HUES48 (cell line): ENCODE results near the gene RNF32.
"Not testable (repeated sequence)": the region's sequence is repeated elsewhere in the genome, so short reads cannot be mapped to it uniquely, and the experiment has no call there.

Source experiments
- H3K27ac ChIP-seq: one replicate; pipeline ENCODE4 v1.7.0; 2013; ENCODE audit warnings: low read depth, low read length, inconsistent platforms
- H3K27me3 ChIP-seq: 2 replicates; pipeline ENCODE4 v1.6.1; 2013; ENCODE audit warnings: mild to moderate bottlenecking, low read length; ENCODE audit not compliant: control insufficient read depth, insufficient read depth
- H3K36me3 ChIP-seq: 2 replicates; pipeline ENCODE4 v1.6.1; 2013; ENCODE audit warnings: low read length; ENCODE audit not compliant: control insufficient read depth, insufficient read depth
- H3K4me1 ChIP-seq: 2 replicates; pipeline ENCODE4 v1.6.1; 2013; ENCODE audit warnings: mild to moderate bottlenecking, low read length; ENCODE audit not compliant: control insufficient read depth, insufficient read depth
- H3K4me3 ChIP-seq: 2 replicates; pipeline ENCODE4 v1.5.1; 2013; ENCODE audit warnings: mild to moderate bottlenecking, low read depth, low read length
- H3K9ac ChIP-seq: 2 replicates; pipeline ENCODE4 v1.6.1; 2013; ENCODE audit warnings: mild to moderate bottlenecking, low read depth, low read length, moderate library complexity
- H3K9me3 ChIP-seq: 2 replicates; pipeline ENCODE4 v1.6.1; 2013; ENCODE audit warnings: low read length; ENCODE audit not compliant: control insufficient read depth, insufficient read depth

RNF32 gene

DNA sequence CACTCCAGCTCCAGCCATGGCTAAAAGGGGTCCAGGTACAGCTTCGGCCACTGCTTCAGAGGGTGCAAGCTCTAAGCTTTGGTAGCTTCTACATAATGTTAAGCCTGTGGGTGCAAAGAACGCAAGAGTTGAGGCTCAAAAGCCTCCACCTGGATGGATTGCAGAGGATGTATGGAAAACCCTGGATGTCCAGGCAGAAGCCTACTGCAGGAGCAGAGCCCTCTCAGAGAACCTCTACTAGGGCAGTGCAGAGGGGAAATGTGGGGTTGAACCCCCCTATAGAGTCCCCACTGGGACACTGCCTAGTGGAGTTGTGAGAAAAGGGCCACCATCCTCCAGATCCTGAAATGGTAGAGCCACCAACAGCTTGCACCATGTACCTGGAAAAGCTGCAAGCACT lies 10.7 kb upstream of the RNF32 start:
- Histone ChIP-seq H3K36me3 (no peaks in the 10 kb centered on the region), H3K9ac (no peak overlapping the region), H3K9me3 (peaks cover 10% of the 10 kb centered on the region; the same call in 1 of the 2 replicates), H3K27ac (no peak overlapping the region), H3K4me3 (no peak overlapping the region), H3K27me3 (no peaks in the 10 kb centered on the region), H3K4me1 (peaks cover 6% of the 10 kb centered on the region)

DNA sequence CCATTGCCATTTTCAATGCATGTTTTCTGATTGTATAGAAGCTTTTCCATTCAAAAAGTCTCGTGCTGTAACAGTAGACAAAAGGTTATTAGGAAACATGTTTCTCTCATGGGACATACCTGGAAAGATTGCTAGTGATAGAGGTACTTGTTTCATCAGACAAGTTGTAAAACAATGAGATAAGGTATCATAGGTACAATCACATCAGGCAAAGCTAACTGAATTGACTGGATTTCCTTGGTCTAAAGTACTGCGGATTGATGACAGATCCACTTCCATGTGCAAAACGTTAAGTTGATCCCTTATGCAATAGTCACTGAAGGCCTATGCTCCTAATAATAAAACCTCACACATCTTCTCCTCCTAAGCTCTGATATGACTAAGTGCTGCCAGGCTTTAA lies 6.5 kb upstream of the RNF32 start:
- Histone ChIP-seq H3K36me3 (no peaks in the 10 kb centered on the region), H3K4me3 (no peak overlapping the region), H3K4me1 (no peaks in the 10 kb centered on the region), H3K9me3 (peaks cover 7% of the 10 kb centered on the region; the same call in 1 of the 2 replicates), H3K27ac (no peak overlapping the region), H3K9ac (no peak overlapping the region), H3K27me3 (no peaks in the 10 kb centered on the region)

DNA sequence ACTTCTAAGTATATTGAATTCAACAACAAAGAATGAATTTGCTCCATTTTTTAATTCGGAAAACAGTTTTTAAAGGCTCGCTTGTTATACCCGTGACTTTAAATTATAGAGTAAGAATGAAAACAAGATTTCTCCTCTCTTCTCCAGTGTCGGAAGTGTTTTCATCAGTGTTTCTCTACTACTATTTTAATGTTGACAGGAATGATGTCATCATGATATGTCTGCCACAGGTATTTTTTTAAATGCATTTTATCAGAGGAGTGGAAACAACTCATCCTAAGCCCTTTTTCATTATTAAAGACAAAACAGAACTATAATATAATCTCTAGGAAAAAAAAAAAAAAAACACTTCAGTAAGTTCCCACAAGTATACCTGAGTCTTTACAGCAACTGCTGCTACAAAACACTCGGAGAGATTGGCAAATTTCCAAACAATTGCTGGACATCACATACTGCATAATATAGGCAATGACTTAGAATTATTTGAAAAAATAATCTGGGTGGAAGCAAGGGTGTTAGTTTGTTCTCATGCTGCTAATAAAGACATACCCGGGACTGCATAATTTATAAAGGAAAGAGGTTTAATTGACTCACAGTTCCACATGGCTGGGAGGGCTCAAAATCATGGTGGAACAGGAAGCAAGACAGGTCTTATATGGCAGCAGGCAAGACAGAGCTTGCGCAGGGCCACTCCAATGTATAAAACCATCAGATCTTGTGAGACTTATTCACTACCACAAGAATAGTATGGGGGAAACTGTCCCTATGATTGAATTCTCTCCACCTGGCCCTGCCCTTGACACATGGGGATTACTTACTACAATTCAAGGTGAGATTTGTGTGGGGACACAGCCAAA lies 4.8 kb upstream of the RNF32 start:
- Histone ChIP-seq H3K36me3 (no peaks in the 10 kb centered on the region), H3K9ac (no peak overlapping the region), H3K4me3 (no peak overlapping the region), H3K27ac (no peak overlapping the region), H3K9me3 (no peaks in the 10 kb centered on the region), H3K27me3 (peaks cover 5% of the 10 kb centered on the region), H3K4me1 (no peaks in the 10 kb centered on the region)

DNA sequence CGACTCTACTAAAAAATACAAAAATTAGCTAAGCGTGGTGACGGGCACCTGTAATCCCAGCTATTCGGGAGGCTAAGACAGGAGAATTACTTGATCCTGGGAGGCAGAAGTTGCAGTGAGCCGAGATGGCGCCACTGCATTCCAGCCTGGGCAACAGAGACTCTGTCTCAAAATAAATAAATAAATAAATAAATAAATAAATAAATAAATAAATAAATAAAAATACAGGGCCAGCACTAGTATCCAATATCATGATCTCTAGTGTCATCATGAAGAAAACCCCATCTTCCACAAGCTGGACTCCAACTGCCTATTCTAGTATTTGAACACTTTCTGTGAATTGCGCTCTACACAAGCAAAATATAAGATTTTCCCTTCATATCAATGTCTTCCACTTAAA lies 3.5 kb upstream of the RNF32 start:
- not testable (repeated sequence) for H3K9ac ChIP-seq, H3K27ac ChIP-seq, H3K4me3 ChIP-seq, H3K36me3 ChIP-seq, H3K9me3 ChIP-seq, H3K4me1 ChIP-seq
- peaks cover 11% of the 10 kb centered on the region for H3K27me3 ChIP-seq

DNA sequence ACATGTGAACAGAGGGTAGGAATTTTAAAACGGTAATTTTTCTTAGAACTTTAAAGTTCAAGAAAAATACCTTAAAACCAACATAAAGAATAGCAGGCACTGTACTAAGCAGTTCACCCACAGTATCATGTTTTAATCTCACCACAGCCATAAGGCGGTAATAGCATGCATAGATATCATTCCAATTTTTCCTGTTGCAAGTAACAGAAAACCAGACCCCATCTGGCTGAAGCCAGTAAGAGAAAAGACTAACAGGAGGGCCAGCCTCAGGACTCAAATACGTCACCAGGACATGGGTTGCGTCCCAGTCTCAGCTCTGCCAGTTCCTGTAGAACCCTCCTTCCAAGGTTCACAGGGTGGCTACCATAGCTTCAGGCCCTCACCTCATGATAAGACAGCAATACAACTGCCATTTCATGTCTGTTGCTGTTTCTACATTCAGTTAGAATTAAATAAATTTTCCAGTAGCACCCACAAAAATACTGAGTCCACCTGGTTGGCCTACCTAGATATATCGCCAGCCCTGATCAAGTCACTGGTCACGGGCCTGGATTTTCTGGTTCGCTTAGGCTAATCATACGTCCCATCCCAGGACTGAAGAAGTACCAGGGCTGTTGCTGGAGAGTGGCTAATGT lies 2.0 kb upstream of the RNF32 start:
- Histone ChIP-seq H3K4me3 (no peak overlapping the region), H3K9me3 (no peaks in the 10 kb centered on the region), H3K36me3 (no peaks in the 10 kb centered on the region), H3K4me1 (0 out of 2 replicates have a peak, but pooled peaks cover 6% of the 10 kb centered on the region), H3K9ac (no peak overlapping the region), H3K27me3 (peaks cover 11% of the 10 kb centered on the region), H3K27ac (no peak overlapping the region)

DNA sequence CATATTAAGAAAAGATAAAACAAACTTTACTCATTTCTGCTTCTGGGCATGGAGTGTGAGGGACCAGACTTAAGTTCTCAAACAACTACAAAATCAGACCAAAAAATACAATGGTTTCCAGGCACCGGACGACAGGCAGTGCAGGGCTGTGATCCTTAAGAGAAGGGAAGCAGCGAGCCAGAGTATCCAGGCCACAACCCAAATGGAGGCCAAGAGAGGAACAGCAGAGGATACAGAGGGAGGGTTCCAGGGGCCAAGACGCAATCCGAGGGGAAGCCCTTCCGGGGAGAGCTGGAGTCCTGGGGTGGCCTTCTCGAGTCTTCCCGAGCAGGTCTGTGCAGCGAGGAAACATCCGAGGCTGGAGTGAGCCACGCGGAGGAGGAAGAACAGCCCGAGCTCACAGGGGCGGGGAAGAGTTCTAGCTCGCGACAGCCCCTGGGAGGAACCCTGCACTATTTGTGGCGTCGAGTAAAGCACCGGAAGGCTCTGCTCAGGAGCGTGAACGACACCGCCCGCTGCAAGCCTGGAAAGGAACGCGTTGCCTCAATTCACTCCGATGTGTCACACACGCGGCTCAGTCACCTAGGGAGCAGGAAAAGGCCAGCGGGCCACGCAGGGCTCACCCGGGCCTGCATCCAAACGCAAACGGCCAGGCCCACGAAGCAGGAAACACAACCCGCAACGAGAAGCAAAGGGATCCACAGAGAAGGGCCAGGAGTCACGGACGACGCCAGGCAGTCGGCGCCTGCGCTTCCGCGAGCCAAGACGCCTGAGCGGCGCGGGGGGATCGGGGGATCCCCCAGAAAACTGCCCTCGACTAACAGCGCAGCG lies 933 bp upstream of the RNF32 start:
- Histone ChIP-seq H3K4me1 (0 out of 2 replicates have a peak, but pooled peaks cover 6% of the 10 kb centered on the region), H3K27me3 (peaks cover 11% of the 10 kb centered on the region), H3K36me3 (no peaks in the 10 kb centered on the region), H3K9me3 (no peaks in the 10 kb centered on the region), H3K27ac (no peak overlapping the region), H3K9ac (peak overlapping the region; percentile 30; the same call in 1 of the 2 replicates), H3K4me3 (peak overlapping the region; percentile 75; the same call in 1 of the 2 replicates)

DNA sequence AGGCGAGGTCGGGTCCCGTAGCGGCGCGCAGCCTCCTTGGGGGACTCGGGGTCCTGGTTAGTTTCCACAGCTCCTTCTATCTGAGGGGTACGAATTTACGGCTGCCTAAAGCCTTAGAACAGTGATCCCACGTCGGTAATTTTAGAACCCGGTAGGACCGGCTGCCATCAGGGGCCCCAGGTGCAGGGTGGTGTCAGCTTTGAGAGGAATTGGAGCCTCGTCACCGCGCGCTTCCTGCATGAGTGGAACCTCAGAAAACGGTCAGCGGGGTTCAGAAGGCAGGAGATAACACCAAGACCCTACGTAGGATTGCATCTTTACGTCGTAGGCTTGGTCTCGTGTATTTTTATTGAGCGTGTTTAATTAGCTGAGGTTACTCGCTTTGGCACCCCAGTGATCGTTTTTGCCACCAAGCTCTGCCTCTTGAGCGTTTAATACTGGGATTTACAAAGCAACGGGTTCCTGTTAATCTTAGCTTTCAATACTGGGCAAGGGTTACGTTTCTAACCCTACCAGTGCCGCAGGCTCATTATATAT lies 443 bp downstream of the RNF32 start:
- peak overlapping the region; percentile 74 for H3K9ac ChIP-seq
- H3K9me3 ChIP-seq: no peaks in the 10 kb centered on the region
- peak overlapping the region; percentile 75 for H3K4me3 ChIP-seq
- H3K27ac ChIP-seq: peak overlapping the region; percentile 76
- peaks cover 11% of the 10 kb centered on the region for H3K27me3 ChIP-seq
- 0 out of 2 replicates have a peak, but pooled peaks cover 6% of the 10 kb centered on the region for H3K4me1 ChIP-seq
- H3K36me3 ChIP-seq: no peaks in the 10 kb centered on the region

DNA sequence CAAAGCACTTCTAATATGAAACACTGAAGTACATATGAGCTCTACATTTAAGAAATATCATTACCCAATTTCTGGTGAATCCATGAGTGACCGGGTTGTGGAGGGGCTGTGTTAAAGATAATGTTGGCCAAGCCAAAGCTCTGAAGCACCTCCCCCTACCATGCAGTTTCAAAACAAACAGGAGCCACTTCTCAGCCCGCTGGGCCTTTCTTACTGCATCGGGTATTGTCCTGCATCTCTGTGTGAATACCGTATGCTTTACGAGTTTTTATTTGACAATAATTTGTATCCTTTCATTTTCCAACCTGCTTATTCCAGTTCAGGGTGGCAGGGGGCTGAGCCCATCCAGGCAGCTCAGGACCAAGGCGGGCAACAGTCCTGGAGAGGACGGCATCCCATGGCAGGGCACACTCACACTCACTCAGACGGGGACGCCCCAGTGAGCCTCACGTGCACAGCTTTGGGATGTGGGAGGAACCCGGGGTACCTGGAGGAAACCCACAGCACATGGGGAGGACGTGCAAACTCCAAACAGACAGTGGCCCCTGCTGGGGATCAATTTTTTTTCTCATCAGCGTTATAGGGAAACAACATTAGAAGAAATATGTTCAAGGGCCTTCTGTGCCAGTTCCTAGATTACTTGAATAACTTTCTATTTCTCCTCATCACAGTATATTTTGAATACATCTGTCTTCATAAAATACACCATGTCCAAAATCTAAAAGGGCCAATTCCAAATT lies 1.9 kb downstream of the RNF32 start:
- Histone ChIP-seq H3K9me3 (no peaks in the 10 kb centered on the region), H3K27ac (no peak overlapping the region), H3K4me1 (0 out of 2 replicates have a peak, but pooled peaks cover 6% of the 10 kb centered on the region), H3K9ac (no peak overlapping the region), H3K27me3 (peaks cover 11% of the 10 kb centered on the region), H3K36me3 (no peaks in the 10 kb centered on the region), H3K4me3 (no peak overlapping the region)

DNA sequence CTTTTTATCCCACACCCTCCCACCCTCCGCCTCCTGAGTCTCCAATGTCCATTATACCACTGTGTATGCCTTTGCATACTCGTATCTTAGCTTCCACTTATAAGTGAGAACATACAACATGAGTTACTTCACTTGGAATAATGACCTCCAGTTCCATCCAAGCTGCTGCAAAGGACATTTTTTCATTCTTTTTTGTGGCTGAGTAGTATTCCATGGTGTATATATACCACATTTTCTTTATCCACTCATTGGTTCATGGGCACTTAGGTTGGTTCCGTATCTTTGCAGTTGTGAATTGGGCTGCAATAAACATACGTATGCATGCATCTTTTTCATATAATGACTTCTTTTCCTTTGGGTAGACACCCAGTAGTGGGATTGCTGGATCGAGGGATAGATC lies 6.8 kb downstream of the RNF32 start:
- not testable (repeated sequence) for H3K4me1 ChIP-seq, H3K36me3 ChIP-seq, H3K4me3 ChIP-seq, H3K9ac ChIP-seq, H3K27ac ChIP-seq, H3K9me3 ChIP-seq, H3K27me3 ChIP-seq

DNA sequence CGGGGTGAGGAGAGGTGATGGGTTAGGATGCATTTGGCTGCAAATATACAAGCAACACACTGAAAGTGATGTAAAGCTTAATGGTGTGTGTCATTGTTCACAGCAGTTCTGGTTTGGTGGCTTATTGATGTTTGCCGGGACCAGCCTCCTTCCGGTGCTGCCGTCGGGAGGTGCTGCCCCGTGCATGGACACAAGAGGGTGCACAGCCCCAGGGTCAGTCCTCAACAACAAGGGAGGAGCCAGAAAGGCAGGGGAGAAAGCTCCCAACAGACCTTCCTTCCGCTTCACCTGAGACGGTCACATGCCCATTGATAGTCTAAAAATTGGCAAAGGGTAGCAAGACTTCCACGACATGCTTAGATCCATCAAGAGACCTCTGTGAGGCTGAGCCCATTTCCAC lies 9.5 kb downstream of the RNF32 start:
- Histone ChIP-seq H3K4me3 (no peak overlapping the region), H3K36me3 (no peaks in the 10 kb centered on the region), H3K9ac (no peak overlapping the region), H3K27ac (no peak overlapping the region), H3K27me3 (no peaks in the 10 kb centered on the region), H3K4me1 (peaks cover 5% of the 10 kb centered on the region; the same call in 1 of the 2 replicates), H3K9me3 (no peaks in the 10 kb centered on the region)
